ENCODE results near the gene NPAS4. TPM values are rescaled to one million over a fixed set of nuclear protein-coding genes. Genes with fewer than 3 reads are reported as not detected.
A peak's percentile ranks its signal among the peaks of the same experiment; 100 is the strongest.

The NPAS4 gene
- total and polyA plus RNA-seq, 2 of the 13 experiments (the other 11 are each of a cell fraction or from before 2014, with no cell fraction given) = not detected

DNA sequence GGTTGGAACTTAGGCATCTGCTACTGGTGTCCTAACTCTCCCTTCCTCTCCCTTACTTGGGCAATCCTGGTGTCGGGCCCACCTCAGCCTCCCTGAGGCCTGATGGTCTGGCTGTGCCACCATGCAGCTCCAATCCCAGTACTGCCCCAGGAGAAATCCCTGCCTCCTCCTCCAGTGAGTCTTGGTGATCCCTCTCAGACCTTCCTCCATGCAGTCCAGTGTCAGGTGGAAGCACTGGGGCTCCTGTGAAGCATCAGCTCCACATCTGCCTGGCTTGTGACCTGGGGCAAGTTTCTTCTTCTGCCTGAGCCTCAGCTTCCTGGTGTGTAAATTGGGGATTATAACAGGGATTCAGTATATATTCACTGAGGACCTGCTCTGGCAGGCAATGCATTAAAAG is 44.1 kb downstream of the NPAS4 start:
- no peak overlapping the region for H3K9ac ChIP-seq (ENCODE audit: insufficient read depth, low read depth, low read length)
- peak overlapping the region; percentile 88 for H3K4me2 ChIP-seq (ENCODE audit: low read depth, low read length)
- no peaks in the 10 kb centered on the region for H3K79me2 ChIP-seq (ENCODE audit: insufficient read depth, low read length)
- no peaks in the 10 kb centered on the region for H3K9me3 ChIP-seq (ENCODE audit: low read length)
- ChIA-PET CTCF (ENCODE audit: low intra/inter-chr PET ratio, low total read pairs) (interaction anchor here (1.4 kb wide), 1 partner anchor 56 kb away, joined by 3 read pairs; no protein-coding TSS in a partner anchor), POLR2A (interaction anchor here (0.9 to 3.0 kb wide), 2 partner anchors 15 to 25 kb away, joined by 4 to 41 read pairs; partner anchors contain the start of genes DPP3 and MRPL11)
- H4K20me1 ChIP-seq (ENCODE audit: insufficient read depth, low read length) = no peaks in the 10 kb centered on the region; the same call in 1 of the 2 replicates
- H3K4me1 ChIP-seq (ENCODE audit: insufficient read depth, low read length) = peaks cover 26% of the 10 kb centered on the region
- peaks cover 0 to 12% of the 10 kb centered on the region in 2 experiments; a peak in 3 of 5 replicates for H3K27me3 ChIP-seq (ENCODE audit: control insufficient read depth in 1 of 2, insufficient read depth in 2 of 2, low read length in 2 of 2)
- intact Hi-C loops (cut with micrococcal nuclease; ENCODE audit: unreplicated experiment) (no loop called here), in situ Hi-C loops (cut with HindIII; ENCODE audit: extremely low pct_ligation_motif_present, low pct_unique_long_range_greater_than_20kb) (no loop called here)
- H3K4me3 ChIP-seq (replicated peaks in 1 of 3; ENCODE audit: insufficient read depth in 1 of 3, low read depth in 2 of 3, low read length in 3 of 3) = no peak overlapping the region; a peak in 1 of 6 replicates
- FAIRE-seq (no peak), DNase-seq (ENCODE audit: low spot score) (no peak), ATAC-seq (no peak)
- no peak overlapping the region for H3K27ac ChIP-seq (ENCODE audit: extremely low read length, insufficient read depth, low read length)
- WGBS (ENCODE audit: low lambda C conversion rate) = 67% methylated on average over 1 of the region's 1 CpG
- TF ChIP-seq, protein P1, sequence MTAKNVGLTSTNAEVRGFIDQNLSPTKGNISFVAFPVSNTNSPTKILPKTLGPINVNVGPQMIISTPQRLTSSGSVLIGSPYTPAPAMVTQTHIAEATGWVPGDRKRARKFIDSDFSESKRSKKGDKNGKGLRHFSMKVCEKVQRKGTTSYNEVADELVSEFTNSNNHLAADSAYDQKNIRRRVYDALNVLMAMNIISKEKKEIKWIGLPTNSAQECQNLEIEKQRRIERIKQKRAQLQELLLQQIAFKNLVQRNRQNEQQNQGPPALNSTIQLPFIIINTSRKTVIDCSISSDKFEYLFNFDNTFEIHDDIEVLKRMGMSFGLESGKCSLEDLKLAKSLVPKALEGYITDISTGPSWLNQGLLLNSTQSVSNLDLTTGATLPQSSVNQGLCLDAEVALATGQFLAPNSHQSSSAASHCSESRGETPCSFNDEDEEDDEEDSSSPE (CRISPR knock-in tag; IDR thresholded peaks at IDR 0.05) = no peak
- no peak for TF ChIP-seq TRIM24 (CRISPR knock-in tag; IDR thresholded peaks at IDR 0.05)
- no peak for TF ChIP-seq EEA1 (CRISPR knock-in tag; IDR thresholded peaks at IDR 0.05; ENCODE audit: borderline replicate concordance)
- TF ChIP-seq ZNF761 (CRISPR knock-in tag; conservative IDR thresholded peaks at IDR 0.05) = no peak
- no peak for TF ChIP-seq ZNF3 (CRISPR knock-in tag; IDR thresholded peaks at IDR 0.05)
- TF ChIP-seq PHF20 (CRISPR knock-in tag; IDR thresholded peaks at IDR 0.05) = no peak
- TF ChIP-seq, protein P2, sequence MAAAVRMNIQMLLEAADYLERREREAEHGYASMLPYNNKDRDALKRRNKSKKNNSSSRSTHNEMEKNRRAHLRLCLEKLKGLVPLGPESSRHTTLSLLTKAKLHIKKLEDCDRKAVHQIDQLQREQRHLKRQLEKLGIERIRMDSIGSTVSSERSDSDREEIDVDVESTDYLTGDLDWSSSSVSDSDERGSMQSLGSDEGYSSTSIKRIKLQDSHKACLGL (CRISPR knock-in tag; IDR thresholded peaks at IDR 0.05) = no peak
- no peak for TF ChIP-seq ELF3 (CRISPR knock-in tag; IDR thresholded peaks at IDR 0.05)
- no peak for TF ChIP-seq ZNF382 (CRISPR knock-in tag; IDR thresholded peaks at IDR 0.05; ENCODE audit: borderline replicate concordance)
- no peak for TF ChIP-seq NFE2L1 (CRISPR knock-in tag; IDR thresholded peaks at IDR 0.05; ENCODE audit: borderline replicate concordance)
- no peak for TF ChIP-seq ZNF501 (CRISPR knock-in tag; IDR thresholded peaks at IDR 0.05)
- TF ChIP-seq, protein P3, sequence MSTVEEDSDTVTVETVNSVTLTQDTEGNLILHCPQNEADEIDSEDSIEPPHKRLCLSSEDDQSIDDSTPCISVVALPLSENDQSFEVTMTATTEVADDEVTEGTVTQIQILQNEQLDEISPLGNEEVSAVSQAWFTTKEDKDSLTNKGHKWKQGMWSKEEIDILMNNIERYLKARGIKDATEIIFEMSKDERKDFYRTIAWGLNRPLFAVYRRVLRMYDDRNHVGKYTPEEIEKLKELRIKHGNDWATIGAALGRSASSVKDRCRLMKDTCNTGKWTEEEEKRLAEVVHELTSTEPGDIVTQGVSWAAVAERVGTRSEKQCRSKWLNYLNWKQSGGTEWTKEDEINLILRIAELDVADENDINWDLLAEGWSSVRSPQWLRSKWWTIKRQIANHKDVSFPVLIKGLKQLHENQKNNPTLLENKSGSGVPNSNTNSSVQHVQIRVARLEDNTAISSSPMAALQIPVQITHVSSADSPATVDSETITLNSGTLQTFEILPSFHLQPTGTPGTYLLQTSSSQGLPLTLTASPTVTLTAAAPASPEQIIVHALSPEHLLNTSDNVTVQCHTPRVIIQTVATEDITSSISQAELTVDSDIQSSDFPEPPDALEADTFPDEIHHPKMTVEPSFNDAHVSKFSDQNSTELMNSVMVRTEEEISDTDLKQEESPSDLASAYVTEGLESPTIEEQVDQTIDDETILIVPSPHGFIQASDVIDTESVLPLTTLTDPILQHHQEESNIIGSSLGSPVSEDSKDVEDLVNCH (CRISPR knock-in tag; IDR thresholded peaks at IDR 0.05) = no peak
- TF ChIP-seq CENPT (CRISPR knock-in tag; IDR thresholded peaks at IDR 0.05; ENCODE audit: low read depth) = no peak
- TF ChIP-seq, protein P4, sequence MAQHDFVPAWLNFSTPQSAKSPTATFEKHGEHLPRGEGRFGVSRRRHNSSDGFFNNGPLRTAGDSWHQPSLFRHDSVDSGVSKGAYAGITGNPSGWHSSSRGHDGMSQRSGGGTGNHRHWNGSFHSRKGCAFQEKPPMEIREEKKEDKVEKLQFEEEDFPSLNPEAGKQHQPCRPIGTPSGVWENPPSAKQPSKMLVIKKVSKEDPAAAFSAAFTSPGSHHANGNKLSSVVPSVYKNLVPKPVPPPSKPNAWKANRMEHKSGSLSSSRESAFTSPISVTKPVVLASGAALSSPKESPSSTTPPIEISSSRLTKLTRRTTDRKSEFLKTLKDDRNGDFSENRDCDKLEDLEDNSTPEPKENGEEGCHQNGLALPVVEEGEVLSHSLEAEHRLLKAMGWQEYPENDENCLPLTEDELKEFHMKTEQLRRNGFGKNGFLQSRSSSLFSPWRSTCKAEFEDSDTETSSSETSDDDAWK (CRISPR knock-in tag; IDR thresholded peaks at IDR 0.05) = no peak
- no peak overlapping the region for H2AFZ ChIP-seq (ENCODE audit: low read length)
- BruUV-seq (replicated peaks) = no TSS peak
- no peaks in the 10 kb centered on the region; a peak in 1 of 5 replicates for H3K36me3 ChIP-seq (replicated peaks in 1 of 2; ENCODE audit: control insufficient read depth in 1 of 2, insufficient read depth in 2 of 2, low read length in 2 of 2)

Data from HepG2 (cell line).